ENCODE results near the gene SAMD8.
"Not testable (repeated sequence)": the region's sequence is repeated elsewhere in the genome, so short reads cannot be mapped to it uniquely, and the experiment has no call there.

Gene SAMD8

DNA sequence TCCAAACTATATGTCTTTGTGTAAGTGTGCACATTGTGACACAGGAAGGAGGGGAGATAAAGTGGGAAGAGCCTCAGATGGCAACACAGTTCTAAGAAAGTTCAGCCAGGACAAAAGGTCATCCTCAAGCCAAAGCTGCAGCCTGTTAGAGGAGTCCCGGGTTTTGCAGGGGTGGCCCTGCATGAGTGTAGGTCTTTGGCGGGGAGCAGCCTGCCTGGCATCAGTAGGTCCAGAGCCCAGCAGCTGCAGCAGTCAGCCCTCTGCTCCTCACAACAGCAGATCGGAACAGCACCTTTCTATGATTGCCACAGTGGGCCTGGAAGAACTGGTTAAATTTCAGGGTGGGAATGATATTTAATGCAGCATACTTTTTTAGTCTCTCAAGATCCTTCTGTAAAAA, 85.6 kb downstream of the SAMD8 start:
- DNase-seq, result no peak

DNA sequence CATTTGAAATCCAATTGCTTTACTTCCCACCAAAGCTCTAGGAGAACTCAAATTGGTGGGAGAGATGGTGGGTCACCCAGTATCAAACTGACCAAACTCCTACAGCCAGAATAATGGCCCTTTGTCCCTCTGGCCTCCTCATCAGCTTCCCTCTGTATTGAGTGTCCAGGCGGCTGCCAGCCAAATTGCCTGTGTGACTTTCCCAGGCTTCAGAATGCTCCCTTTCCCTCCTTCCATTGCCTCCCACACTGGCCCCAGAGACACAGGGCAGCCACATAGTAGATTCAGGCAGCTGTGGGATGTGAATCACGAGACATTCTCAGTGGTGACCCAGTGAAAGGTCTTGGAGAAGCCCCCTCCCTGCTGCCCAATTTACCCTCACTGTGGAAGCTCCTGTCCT, 86.5 kb downstream of the SAMD8 start:
- DNase-seq, result no peak

DNA sequence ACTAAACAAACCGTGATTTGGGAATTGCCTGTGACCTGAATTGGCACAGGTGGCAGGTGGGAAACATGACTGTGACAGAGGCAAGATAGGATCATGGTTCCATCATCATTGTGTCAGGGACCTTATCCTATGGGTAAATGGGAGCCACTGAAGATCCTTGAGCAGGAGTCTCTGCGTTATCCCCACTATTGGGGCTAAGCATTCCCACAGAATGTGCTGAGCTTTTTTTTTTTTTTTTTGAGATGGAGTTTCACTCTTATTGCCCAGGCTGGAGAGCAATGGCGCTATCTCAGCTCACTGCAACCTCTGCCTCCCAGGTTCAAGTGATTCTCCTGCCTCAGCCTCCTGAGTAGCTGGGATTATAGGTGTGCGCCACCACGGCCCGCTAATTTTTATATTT, 88.5 kb downstream of the SAMD8 start:
- DNase-seq, result not testable (repeated sequence)

DNA sequence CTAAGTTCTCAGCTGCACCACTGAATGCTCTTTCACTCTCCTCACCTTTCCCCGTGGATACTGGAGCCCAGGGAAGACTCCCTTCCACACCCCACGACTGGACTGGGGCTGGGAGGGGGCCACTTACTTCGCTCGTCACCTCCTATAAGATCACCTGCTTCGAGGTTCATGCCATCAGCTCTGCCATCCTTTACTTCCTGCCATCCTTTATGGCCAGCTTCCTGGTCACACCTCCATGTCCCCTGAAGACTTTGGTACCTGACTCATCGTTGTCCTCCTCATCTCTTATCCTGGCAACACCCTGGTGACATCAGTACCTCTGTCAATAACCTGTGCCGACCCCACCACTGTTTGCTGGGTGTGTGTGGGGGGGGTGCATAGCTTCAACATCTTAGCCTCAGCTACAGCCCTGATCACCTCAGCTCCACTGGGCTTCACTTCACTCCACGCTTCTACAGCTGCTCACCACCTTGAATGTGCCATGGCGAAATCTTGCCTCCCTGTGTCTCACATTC, 90.4 kb downstream of the SAMD8 start:
- no peak for DNase-seq

DNA sequence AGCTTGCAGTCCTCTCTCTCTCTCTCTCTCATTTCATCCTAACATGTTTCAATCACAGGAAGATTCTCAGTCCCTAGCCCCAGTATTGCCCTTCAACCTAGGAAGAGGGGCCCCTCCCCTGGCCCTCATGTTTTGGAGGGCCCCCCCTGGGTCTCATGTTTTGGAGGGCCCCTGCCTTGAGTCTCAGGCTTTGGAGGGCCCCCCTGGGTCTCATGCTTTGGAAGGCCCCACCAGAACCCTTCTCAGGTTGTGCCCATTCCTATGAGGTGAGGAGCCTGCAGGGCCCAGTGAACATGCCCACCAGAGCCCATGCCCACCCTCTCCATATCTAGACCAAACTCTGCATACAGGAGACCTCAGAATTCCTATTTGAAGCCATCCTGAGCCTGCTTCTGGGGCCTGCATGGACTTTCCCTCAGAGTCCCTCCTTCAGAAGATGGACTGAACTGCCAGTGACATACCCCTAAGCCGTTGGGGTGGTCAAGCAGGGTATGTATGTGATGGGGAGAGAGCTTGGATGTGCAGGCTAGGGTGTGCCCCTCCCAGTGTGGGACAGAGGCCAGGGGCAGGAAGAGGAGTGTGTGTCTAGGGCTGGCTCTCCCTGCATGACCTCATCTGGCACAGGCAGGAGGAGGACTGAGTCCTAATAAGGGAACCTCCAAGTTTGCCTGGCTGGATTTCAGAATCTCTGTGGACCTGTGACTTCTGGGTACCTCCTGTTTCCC, 91.0 kb downstream of the SAMD8 start:
- no peak for DNase-seq

DNA sequence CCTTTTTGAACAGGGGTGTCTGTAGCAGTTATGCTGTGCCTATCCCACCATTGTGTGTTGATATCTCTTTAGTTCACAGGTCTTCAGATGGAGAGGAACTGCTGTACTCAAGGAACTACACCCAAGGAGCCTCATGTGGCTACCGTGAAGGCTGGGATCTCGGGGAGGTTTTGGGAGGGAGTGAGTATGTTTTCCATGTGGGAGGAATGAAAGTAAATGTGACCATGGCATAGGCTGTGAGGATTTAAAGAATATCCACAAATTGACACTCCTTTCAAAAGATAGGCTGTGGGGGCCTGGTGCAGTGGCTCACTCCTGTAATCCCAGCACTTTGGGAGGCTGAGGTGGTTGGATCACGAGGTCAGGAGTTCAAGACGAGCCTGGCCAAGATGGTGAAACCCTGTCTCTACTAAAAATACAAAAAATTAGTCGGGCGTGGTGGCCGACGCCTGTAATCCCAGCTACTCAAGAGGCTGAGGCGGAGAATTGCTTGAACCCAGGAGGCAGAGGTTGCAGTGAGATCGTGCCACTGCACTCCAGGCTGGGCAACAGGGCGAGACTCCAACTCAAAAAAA, 91.7 kb downstream of the SAMD8 start:
- not testable (repeated sequence) for DNase-seq

DNA sequence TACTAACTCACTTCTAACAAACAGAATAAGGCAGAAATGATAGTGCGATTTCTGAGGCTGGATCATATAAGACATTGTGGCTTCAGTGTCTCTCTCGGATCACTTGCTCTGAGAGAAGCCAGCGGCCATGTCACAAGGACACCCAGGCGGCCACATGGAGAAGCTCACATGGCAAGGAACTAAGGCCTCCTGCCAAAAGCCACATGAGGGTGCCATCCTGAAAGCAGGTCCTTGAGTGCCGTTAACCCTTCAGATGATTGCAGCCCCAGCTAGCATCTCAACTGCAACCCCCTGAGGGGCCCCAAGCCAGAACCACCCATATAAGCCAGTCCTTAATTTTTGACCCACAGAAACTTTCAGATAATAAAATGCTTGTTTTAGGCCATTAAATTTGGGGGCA, 92.3 kb downstream of the SAMD8 start:
- no peak for DNase-seq

DNA sequence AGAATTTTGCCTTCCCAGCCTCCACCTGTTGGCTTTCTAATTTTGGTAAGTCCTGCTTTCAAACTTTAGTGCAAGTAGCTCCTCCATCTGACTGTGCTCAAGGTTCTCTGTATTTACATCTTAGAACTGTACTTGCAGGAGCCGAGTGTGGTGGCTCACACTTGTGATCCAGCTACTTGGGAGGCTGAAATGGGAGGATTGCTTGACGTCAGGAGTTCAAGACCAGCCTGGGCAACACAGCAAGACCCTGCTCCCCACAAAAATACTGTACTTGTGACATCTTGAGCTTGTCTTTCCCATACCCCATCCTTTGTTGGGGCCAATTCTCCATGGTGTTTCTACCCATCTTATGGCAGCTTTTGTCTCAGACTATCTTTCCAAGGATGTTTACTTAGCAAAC, 94.5 kb downstream of the SAMD8 start:
- DNase-seq, result no peak

DNA sequence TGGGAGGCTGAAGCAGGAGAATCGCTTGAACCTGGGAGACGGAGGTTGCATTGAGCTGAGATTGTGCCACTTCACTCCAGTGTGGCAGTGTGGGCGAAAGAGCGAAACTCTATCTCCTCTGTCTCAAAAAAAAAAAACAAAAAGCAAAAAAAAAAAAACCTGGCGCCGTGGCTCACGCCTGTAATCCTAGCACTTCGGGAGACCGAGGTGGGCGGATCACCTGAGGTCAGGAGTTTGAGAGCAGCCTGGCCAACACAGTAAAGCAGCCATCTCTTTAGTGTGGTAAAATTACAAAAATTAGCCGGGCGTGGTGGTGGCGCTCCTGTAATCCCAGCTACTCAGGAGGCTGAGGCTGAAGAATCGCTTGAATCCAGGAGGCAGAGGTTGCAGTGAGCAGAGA, 95.2 kb downstream of the SAMD8 start:
- not testable (repeated sequence) for DNase-seq

DNA sequence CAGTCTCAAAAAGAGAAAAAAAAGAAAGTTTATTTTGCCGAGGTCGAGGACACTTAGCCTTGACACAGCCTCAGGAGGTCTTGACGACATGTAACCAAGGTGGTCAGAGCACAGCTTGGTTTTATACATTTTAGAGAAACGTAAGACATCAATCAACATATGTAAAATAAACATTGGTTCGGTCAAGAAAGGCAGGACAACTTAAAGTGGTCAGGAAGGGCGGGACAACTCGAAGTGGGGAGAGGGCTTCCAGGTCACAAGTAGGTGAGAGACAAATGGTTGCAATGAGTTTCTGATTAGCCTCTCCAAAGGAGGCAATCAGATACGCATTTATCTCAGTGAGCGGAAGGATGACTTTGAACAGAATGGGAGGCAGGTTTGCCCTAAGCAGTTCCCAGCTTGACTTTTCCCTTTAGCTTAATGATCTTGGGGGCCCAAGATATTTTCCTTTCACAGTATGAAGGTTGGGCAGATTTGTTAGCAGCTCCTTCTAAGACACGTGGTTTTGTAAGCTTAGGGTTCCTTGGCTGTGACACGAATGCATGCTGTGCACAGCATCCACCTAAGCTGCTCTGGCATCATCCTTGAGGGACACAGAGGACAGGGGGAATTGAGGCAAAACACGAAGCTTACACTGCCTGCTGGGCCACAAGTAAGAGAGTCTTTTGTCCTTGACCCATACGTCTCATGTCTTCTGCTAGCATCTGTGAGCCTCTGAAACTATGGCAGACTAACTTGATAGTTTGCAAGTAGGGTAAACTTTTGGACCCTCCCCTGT, 95.8 kb downstream of the SAMD8 start:
- no peak for DNase-seq

DNA sequence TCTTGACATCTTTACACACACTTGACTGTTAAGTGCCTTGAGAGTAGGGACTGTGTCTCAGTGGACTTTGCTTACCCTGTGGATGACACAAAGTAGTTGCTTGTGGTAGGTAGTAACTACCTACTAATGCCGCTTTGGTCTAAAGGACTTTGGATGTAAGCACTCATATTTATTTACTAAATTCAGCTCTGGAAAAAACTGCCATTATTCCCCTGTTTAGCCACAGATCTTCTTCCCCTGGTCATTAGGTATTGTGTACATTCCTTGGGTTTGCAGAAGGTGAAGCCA, 96.3 kb downstream of the SAMD8 start:
- no peak for DNase-seq

DNA sequence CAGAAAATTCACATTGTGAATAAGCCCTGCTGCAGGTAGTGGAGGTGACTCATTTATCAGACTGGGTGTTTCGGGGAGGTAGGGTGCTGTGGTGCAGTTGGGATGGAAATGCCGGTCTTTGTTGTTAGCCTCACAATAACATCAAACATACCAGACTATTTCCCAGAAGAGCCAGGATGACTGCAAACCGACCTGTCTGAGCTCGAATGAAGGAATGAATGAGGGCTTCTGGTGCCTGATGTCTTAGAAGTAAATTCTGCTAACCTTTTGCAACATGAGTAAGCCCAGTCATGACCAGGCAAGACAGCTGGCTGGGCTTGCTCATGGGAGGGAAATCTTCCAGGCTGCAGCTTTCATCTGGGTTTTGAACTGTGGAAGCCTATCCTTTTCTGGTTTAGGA, 96.7 kb downstream of the SAMD8 start:
- DNase-seq, result no peak

DNA sequence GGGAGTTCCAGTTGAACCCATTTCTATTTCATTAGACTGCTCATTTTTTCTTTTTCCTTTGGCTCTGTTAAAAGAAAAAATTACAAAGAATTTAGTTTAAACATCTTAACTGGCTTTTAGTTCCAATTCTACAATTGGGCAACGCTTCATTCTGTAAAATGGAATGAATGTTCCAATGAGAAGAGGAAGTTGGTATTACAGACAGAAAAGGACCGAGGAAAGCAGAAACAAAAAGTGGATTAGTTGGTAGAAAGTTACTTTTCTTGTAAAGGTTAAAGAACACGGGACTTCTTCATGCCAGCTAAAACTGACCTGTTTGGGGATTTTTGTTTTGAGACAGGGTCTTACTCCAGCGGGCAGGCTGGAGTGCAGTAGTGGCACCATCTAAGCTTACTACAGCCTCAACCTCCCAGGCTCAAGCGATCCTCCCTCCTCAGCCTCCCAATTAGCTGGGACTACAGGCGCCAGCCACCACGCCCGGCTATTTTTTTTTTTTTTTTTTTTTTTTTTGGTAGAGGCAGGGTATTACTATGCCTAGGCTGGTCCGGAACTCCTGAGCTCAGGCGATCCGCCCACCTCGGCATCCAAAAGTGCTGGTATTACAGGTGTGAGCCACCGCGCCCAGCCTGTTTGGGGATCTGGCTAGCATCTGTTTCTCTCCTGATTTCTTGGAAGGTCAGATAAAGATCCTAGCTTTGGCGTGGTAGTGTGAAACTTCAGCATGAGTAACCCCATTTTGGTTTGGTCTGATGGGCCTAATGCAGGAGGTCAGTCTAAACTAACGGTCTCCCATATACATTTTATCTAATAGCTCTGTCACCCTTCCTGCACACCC, 97.8 kb downstream of the SAMD8 start:
- DNase-seq, result peak; percentile 9

DNA sequence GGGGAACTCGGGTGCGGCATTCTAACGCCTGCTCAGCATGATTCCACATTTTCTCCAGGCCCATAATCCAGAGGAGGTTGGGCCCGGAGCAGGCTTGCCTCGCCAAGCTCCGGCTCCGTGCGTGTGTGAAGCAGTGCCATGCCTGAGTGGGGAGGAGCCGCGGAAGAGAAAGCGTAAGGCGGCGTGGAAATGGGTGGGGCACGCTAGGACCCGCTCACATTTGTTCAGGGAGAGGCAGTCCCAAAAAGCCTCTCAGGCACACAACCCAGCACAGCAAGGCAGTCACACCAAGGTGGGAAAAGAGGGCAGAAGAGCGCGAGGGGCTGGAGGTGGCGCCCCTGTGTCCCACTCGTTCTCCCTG, 98.4 kb downstream of the SAMD8 start:
- DNase-seq, result peak; percentile 74

DNA sequence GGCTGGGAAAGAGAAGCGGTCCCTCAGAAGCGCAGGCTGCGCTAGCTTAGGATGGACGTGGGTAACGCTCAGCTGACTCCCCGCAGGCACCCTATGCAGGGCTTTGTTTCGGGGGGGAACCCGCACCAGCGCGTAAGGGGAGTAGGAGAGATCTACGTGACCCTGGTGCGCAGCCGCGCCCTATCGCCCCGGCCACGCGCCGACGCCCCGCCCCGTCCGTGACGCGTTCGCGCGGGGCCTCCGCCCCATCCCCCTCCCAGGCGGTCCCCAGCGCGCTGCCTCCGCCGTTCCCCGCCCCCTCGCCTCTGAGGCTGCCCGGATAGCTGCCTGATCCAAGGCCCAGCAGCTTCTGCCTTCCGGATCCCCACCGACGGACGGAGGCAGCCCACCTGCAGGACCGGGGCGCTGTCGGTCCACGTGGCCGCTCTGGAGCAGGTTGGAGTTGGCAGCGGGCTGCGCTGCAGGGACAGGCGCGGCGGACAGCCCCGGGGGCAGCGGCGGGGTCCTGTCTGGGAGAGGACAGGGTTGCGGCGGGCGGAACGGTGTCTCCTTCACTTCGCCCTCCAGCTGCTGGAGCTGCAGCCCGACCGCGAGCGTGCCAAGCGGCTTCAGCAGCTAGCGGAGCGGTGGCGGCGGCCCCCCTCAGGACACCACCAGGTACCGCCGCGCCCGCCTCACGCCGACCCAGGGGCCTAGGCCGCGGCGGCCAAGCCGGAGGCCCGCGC, 99.0 kb downstream of the SAMD8 start, which contains the start of gene VDAC2:
TSS of gene VDAC2 (plus strand) at position 515 of the 725 bp plus-strand sequence. CDS start 363 bp downstream, outside the sequence.
- DNase-seq, result peak; percentile 94

DNA sequence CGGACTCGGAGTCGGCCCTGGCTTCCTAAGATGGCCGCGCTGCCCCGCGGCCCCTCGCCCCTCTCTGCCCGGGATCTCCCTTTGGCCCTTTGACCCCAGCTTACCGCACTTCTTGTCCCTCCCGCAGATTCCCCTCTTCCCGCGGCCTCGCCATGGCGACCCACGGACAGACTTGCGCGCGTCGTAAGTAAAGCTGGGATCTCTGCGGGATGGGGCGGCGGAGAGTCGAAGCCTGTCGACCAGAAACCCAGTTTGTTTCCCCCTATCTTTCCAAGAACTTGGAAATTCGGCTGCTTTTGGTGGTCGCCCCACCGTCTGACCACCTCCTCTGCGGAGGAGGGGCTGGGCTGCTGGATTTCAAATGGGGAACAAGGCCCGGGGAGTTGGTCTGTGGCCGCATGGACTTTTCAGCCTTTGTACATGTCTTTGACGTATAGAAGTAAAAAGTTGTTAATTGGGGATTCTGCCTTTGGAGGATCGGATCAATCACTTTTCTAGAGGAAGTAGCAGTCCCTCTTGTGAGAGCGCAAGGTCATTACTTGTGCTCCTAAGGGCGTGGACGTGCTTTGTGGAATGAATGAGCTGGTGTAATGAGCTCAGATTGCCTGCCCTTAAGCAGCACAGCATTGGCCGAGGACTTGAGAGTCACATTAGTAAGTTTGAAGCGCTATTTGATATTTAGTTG, 99.7 kb downstream of the SAMD8 start:
- no peak for DNase-seq

DNA sequence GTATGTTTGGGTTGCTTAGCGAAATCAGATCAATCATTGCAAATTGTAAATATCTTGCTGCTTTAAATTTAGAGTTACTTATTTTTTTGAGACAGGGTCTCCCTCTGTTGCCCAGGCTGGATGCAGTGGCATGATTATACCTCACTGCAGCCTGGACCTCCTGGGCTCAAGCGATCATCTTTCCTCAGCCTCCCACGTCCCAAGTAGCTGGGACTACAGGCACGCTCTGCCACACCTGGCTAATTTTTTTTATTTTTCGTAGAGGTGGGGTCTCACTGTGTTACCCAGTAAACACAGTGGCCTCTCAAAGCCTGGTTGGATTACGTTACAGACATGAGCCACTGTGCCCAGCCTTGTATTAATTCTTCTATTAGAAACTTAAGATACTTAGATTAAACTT, 100.9 kb downstream of the SAMD8 start:
- no peak for DNase-seq

DNA sequence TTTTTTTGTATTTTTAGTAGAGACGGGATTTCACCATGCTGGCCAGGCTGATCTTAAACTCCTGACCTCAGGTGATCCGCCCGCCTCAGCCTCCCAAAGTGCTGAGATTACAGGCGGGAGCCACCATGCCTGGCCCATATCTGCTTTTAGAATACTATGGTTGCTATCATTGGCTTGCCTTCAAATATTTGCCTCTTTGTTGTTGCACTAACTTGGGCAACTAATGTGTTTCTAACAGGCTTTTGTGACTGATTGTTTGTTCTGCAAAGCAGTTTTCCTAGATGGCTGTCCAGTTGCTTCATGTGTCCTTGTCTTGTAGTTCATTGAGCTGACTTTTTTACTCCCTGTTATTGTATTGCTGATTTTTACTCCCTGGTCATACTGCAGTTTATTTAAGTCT, 108.8 kb downstream of the SAMD8 start:
- DNase-seq, result no peak

DNA sequence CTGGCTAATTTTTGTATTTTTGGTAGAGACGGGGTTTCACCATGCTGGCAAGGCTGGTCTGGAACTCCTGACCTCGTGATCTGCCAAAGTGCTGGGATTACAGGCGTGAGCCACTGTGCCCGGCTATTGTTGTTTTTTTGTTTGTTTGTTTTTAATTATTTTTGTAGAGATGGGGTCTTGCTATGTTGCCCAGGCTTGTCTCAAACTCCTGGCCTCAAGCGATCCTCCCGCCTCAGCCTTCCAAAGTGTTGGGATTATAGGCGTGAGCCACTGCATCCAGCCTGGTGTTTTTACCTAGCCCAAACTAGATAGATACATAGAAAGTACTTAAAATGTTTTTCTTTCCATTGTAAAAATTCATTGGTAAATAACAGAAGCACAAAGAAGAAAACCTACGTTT, 110.0 kb downstream of the SAMD8 start:
- DNase-seq, result not testable (repeated sequence)

DNA sequence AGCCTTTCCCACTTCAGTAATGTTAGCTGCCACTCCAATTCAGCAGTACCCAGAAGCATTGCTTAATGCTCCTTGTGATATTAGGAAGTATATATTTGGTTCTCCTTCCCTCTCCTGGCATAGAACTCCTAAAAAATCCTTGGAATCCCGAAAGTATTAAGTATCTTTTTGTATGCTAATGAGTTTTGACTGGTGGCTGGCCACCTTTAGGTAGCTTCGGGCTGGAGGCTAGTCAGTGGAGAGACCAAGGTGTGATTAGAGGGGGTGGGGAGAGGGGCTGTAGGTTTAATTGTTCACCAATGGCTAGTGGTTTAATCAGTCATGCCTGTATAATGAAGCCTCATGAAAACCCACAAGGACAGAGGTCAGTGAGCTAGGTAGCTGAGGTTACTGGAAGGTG, 112.1 kb downstream of the SAMD8 start:
- no peak for DNase-seq

DNA sequence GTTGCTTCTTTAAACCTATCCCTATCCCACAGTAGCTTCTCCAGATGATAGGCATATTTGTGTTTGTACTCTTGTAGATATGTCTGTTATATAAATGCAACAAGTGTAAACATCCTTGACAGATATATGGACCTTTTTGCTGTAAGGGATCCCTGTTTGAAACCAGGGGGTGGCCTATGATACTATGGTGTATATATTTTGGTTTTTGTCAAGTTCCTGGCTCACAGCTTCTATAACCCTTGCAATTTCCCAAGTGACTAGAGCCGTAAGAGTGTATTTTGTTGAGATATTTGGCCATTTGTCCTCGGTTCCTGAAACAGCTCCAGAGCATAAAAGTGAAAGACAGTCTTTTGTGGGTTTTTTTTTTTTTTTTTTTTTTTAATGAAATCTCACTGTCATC, 114.6 kb downstream of the SAMD8 start:
- no peak for DNase-seq

DNA sequence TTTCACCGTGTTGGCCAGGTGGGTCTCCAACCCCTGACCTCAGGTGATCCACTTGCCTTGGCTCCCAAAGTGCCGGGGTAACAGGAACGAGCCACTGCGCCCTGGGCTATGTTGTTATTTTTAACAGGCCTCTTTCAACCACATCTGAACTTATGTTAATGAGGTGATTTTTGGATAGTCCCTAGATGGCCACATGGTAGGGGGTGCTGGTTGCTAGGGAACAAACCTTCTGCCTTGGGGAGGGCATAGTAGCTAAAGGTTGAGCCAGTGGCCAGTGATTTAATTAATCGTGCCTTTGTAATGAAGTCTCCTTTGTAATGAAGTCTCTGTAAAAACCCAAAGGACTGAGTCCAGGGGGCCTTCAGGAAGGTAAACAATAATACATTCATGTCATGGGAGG, 115.2 kb downstream of the SAMD8 start:
- DNase-seq, result no peak
